ENCODE results near the gene REPS1.

The REPS1 gene

DNA sequence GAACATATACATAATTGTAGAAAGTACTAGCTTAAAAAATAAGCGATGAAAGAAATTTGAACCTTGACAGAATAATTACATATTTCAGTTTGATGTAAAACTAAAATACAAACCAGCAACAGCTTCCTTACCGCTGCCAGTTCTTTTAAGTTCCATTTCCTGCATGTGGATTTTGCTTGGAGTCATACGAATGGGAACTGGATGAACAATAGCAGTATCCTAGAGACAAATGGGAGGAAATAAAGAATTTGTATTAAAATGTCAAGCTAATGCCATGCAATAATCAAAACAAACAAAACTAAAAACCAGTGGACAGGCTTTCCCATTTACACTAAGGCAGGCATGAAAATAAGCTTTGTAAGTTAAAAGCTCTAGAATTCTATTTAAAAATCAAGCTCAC lies 67.1 kb downstream of the REPS1 start:
- no peak for DNase-seq

DNA sequence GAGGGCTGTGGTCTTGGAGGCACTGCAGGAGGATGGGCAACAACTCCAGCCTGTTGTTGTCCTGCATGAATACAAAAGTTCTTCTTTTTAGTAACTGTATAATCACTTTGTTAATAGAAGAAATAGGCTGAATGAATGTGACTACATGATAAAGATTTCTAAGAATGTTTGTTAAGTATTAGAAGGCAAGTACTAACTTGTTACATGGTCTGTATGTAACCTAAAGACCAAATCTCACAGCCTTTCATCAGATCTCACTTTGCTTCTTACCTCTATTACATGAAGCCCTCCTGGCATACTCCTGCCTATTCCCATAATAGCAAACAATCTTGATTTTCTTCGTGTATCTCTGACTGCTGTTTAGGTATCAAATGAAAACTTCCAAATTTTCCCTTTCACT lies 73.4 kb downstream of the REPS1 start:
- DNase-seq = no peak

- DNase-seq = no peak
Observed at GRCh38 chr6:138912308-138912707, 75.7 kb downstream of the REPS1 start.

DNA sequence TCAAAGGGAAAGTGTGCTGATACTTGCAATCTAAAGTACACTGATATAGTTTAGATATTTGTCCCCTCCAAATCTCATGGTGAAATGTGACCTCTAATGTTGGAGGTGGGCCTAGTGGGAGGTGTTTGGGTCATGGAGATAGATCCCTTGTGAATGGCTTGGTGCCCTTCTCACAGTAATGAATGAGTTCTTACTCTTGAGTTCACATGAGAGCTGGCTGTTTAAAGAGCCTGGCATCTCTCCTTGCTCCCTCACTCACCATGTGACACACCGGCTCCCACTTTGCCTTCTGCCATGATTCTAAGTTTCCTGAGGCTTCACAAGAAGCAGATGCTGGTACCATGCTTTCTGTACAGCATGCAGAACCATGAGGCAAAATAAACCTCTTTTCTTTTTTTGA lies 78.1 kb downstream of the REPS1 start:
- no peak for DNase-seq

- no peak for DNase-seq
Observed at GRCh38 chr6:138909511-138909910, 78.5 kb downstream of the REPS1 start.

DNA sequence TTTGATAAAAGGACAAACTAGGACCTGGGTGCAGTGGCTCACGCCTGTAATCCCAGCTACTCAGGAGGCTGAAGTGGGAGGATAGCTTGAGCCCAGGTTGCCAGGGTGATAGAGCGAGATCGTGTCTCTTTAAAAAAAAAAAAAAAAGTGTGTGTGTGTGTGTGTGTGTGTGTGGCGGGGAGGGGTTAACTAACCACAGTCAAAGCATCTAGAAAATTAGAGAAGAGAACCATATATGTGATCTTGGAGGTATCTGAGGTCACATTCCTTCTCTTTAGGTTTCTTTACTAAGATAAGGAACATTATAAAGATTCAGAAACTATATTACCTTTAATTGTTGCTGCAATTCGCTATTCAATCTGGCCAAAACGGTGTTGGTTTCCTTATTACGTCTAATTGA lies 80.9 kb downstream of the REPS1 start:
- no peak for DNase-seq

GRCh38 chr6:138897031-138897430 lies 91.0 kb downstream of the REPS1 start:
- no peak for DNase-seq

DNA sequence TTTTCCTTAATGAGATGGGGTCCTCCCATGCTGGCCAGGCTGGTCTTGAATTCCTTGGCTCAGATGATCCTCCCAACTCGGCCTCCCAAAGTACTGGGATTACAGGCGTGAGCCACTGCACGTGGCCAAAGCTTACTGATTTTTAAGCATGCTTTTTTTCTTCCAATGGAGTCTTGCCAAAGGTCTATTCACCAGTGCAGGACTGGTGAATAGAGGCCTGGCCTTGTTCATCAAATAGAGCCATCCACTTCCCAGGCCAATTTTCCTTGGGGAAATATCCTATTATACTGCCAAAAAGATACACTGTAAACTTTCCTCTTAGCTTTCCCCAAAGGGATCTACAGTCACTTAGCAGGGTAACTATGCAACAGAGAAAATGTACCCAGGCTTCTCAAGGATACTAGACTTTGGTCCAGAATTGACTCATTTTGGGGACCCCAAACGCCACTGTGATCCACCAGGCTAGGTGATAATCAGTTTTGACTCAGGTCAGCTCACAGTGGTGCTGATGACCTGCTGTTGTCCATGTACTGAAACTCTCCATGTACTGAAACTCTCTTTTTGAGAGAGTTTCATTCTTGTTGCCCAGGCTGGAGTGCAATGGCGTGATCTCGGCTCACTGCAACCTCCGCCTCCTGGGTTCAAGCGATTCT lies 91.8 kb downstream of the REPS1 start:
- DNase-seq = no peak

GRCh38 chr6:138891255-138891986 lies 96.6 kb downstream of the REPS1 start:
- no peak for DNase-seq

DNA sequence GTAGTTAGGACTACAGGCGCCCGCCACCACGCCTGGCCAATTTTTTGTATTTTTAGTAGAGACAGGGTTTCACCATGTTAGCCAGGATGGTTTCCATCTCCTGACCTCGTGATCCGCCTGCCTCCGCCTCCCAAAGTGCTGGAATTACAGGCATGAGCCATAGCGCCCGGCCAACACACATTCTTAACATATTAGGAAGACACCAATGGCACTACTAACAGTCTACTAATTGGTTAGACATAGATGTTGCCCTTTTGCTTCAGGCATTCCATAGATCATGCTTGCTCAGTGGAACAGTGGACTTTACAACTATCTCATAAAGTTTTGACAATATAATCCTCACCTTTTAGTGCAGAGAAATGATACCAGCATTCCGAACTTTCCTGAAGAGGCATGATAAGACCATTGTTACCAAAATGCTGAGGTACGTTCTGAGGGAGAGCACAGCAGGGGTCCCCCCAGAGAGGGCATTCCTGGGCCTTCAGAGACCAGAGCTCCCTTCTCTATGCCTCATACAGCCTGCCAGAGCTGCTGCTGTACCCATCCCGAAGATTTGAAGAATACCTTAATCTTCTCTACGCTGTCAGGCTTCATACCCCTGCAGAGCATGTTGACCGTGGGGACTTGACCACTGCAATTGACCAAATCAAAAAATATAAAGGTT lies 102.8 kb downstream of the REPS1 start:
- no peak for DNase-seq

DNA sequence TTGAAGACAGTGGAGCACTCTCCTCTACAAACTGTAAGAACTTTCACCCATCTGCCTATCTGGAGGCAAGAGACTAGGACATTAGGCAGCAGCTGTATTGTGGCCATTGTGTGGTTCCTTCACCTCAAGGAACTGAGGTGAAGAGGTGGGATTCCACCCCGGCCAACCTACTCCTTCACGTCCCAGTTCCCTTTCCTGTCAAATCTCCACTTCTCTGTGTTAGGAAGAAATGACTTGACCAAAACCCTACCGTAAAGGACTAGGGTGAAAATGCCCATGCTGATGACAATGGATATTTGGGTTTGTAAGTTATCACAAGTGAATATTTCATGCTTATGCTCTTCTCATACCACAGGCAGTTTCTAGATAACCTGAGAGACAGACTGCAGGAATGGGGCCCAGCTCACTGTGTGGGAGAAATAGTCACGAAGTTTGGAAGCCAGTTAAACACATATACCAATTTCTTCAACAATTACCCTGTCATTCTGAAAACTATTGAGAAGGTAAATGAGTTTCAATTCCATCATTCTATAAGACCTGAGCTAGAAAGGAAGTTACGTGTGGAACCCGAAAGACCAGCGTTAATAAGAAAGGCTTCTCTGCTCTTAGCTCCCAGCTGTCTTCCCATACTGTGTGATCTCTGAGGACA lies 105.6 kb downstream of the REPS1 start:
- DNase-seq = no peak

GRCh38 chr6:138873191-138873590 lies 114.9 kb downstream of the REPS1 start:
- DNase-seq = no peak

GRCh38 chr6:138869398-138869797 lies 118.7 kb downstream of the REPS1 start:
- DNase-seq = no peak

DNA sequence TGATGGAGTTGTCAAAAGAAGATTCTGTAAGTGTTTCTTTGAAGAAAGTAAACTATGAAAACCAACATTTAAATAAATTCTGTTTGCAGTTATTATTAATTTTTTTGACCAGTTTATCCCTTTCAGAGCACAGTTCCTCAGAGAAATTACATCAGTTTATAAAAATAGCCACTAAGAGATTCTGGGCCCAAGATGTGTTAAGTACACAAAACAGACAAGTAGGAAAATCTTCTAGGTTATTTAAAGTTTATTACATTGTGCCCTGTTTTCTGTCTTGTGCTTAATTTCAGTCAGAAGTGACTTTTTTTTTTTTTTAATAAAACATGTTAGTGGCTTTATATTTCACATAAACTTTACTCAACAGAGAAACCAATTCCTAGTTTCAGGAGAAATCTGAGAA lies 119.9 kb downstream of the REPS1 start:
- DNase-seq = no peak

- no peak for DNase-seq
Observed at GRCh38 chr6:138865480-138866109, 122.5 kb downstream of the REPS1 start.

DNA sequence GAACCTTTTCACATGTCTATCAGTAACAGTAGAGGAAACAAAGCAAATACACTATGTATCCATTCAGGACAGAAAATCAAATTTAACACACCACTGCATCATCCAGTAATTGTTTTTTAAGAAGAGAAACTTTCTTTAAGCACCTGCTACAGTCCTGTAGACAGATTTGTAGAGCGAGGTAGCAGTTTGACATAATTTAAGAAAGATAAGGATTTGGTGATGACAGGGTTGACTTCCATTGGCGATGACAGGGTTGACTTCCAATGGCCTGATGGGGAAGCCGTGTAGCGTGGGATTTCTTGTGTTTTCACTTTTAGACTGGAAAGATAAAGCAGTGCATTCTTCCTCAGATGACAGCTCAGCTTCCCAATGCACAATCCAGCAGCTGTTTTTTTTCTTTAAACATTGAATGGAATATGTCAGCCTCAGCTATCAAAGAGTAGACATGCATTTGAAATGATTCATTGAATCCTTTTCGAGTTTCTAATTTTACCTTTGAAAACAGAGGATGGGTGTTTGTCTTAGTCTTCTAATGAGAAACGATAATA lies 123.6 kb downstream of the REPS1 start:
- no peak for DNase-seq

DNA sequence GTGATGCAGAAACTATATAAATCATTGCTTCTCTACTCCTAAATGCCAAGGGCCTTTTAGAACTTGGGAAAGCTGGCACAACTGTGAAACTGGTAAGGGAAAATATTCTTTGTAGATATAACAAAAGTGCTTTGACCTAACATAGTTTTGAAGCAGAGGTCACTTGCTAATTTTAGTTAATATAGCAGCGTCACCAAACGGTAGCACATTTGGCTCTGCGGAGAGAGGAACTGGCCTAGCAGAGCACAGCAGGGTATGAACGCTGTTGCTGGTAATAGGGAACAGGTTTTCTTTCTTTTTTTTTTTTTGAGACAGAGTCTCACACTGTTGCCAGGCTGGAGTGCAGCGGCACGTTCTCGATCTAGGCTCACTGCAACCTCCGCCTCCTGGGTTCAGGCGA lies 124.7 kb downstream of the REPS1 start:
- no peak for DNase-seq

DNA sequence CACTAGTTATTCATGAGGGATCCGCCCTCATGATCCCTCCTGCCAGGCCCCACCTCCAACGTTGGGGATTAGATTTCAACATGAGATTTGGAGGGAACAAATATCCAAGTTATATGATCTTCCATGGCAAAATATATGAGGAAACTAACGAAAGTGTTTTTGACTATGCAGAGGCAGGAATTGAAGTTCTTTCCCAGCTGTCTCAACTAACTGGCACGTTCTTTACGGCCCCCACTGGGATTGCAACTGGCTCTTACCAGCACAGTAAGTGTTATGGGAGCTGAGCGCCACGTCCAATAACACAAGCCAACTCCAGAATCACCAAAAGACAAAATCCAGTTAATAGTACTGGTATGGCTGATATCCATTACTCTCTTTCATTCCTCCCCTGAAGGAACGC lies 125.6 kb downstream of the REPS1 start:
- no peak for DNase-seq

GRCh38 chr6:138857775-138858174 lies 130.3 kb downstream of the REPS1 start:
- DNase-seq = no peak

- DNase-seq = no peak
Observed at GRCh38 chr6:138856654-138857053, 131.4 kb downstream of the REPS1 start.
